ENCODE results near the gene PRMT2.
"Not testable (repeated sequence)": the region's sequence is repeated elsewhere in the genome, so short reads cannot be mapped to it uniquely, and the experiment has no call there.

The PRMT2 gene

DNA sequence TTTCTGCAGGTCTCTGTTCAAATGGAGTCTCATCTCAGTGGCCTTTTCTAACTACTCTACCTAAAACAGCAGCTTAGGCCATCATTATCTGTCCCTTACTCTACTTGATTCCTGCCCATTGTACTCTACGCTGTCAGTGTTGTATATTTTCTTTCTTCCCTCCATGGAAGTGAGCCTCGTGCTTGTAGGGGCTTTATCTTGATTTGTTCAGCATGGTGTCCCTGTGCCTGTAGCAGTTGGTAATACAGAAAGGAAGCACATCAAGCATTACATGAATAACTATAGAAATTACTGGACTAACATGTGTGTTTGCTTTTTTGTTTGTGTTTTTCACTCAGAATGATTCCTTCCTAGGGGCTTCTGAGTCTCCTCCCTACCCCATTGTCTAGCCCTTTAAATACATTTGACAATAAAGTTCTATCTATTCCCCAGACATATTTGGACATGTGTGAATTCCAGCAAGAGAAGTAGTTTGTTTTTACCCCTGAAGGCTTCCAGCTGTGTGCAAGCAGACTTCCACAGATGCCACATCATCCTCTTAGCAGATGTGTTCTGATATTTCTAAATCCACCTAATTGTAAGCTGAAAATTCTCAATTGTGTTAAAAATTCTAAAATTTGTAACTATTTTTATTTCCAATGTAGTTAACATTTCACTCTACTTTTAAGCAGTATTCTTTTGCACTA is 40.3 kb downstream of the PRMT2 start:
- no peak for DNase-seq

GRCh38 chr21:46676542-46676941 is 41.1 kb downstream of the PRMT2 start:
- DNase-seq, result not testable (repeated sequence)

GRCh38 chr21:46681593-46681992 is 46.1 kb downstream of the PRMT2 start:
- DNase-seq, result not testable (repeated sequence)

DNA sequence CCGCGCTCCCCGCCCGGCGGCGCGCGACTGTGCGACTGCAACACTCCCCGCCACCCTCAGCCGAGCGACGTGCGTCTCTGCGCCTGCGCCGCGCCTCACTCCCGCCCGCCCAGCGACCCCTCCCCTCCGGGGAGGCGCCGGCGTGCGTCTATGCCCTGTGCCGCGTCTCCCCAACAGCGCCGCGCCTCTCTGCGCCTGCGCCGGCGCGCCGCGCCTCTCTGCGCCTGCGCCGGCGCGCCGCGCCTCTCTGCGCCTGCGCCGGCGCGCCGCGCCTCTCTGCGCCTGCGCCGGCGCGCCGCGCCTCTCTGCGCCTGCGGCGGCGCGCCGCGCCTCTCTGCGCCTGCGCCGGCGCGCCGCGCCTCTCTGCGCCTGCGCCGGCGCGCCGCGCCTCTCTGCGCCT is 63.2 kb downstream of the PRMT2 start:
- not testable (repeated sequence) for DNase-seq

DNA sequence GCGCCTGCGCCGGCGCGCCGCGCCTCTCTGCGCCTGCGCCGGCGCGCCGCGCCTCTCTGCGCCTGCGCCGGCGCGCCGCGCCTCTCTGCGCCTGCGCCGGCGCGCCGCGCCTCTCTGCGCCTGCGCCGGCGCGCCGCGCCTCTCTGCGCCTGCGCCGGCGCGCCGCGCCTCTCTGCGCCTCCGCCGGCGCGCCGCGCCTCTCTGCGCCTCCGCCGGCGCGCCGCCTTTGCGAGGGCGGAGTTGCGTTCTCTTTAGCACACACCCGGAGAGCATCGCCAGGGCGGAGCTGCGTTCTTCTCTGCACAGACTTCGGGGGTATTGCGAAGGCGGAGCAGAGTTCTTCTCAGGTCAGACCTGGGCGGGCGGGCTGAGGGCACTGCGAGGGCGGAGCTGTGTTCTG is 63.6 kb downstream of the PRMT2 start:
- DNase-seq, result not testable (repeated sequence)

Measured in effector CD4-positive, alpha-beta T cell (primary cell).